HCT116 (cell line): ENCODE measurements around the gene OAT. TPM values are rescaled to one million over a fixed set of nuclear protein-coding genes. Genes with fewer than 3 reads are reported as not detected.

Source experiments
- ATAC-seq: fragments of 200-7000 bp; cut with Tn5 transposase; 2 replicates; pipeline ENCODE4 v1.9.1; 2020; ENCODE audit warnings: mild to moderate bottlenecking, moderate library complexity
- BruUV-seq: library from RNA; stranded (reverse); fragments of 400-500 nt; replicated peaks from 2 replicates; lab custom pipeline; 2021; lab: Mats Ljungman, UMichigan
- CTCF ChIA-PET: fragments of 300-600 bp; sonication (Branson Sonifier 250); formaldehyde crosslinking; loops from one replicate; lab custom pipeline; 2021; ENCODE audit warnings: antibody characterized with exemption; lab: Charles Lee
- POLR2A ChIA-PET: fragments of 300-600, 350-600 bp; sonication (Branson Sonifier 250); formaldehyde crosslinking; loops from one replicate; lab custom pipeline; 2021; ENCODE audit warnings: antibody characterized with exemption; lab: Charles Lee
- RAD21 ChIA-PET, 2 experiments: fragments of 300-600 bp; sonication (Branson Sonifier 250); formaldehyde crosslinking; loops; one replicate each; lab custom pipeline; 2023; ENCODE audit warnings: low total read pairs in 2 of 2; ENCODE audit not compliant: uncharacterized antibody in 2 of 2, unreplicated experiment in 2 of 2, low non-redundant PET in 1 of 2; lab: Charles Lee
- DNase-seq: peaks from one replicate; pipeline ENCODE4 v3.0.0-alpha.2; 2010; ENCODE audit warnings: low read depth, low spot score
- H2AFZ ChIP-seq: fragments of 200-600 bp; shearing (Covaris generic), sonication (generic); 2 replicates; pipeline ENCODE4 v1.6.1; 2017; ENCODE audit warnings: low read depth, mixed run types, mixed read lengths, antibody characterized with exemption, low read length; ENCODE audit not compliant: poor library complexity, severe bottlenecking
- H3K27ac ChIP-seq: 2 replicates; pipeline ENCODE4 v1.5.1; 2012; ENCODE audit warnings: low read depth, low read length
- H3K27me3 ChIP-seq: fragments of 200-600 bp; sonication (generic); 2 replicates; pipeline ENCODE4 v1.6.1; 2016; ENCODE audit warnings: mixed run types, low read length, mixed read lengths; ENCODE audit not compliant: insufficient read depth
- H3K36me3 ChIP-seq, 2 experiments: fragments of 200-500 bp in 1 of 2; fragments of 200-600 bp in 1 of 2; sonication (Bioruptor generic) in 1 of 2; sonication (generic) in 1 of 2; 2 replicates each; pipeline versions ENCODE4 v1.5.1 to v1.6.1; 2014 to 2016; ENCODE audit warnings: low read length in 2 of 2, inconsistent platforms in 1 of 2, mixed read lengths in 1 of 2, mixed run types in 1 of 2; ENCODE audit not compliant: insufficient read depth in 2 of 2, control insufficient read depth in 1 of 2
- H3K4me1 ChIP-seq, 2 experiments: fragments of 200-600 bp in 1 of 2; sonication (generic) in 1 of 2; 2 replicates each; pipeline versions ENCODE4 v1.5.1 to v1.6.1; 2012 to 2017; ENCODE audit warnings: low read length in 2 of 2, inconsistent platforms in 1 of 2, mild to moderate bottlenecking in 1 of 2, mixed read lengths in 1 of 2, mixed run types in 1 of 2, moderate library complexity in 1 of 2; ENCODE audit not compliant: insufficient read depth in 2 of 2, control insufficient read depth in 1 of 2
- H3K4me2 ChIP-seq: fragments of 200-600 bp; sonication (generic); 2 replicates; pipeline ENCODE4 v1.6.1; 2017; ENCODE audit warnings: mixed run types, low read length, mixed read lengths
- H3K4me3 ChIP-seq, 2 experiments: fragments of 200-600 bp in 1 of 2; sonication (generic) in 1 of 2; replicated peaks in 1 of 2; 2 replicates each; pipeline ENCODE4 v1.5.1; 2011 to 2016; ENCODE audit warnings: low read length in 2 of 2, control low read depth in 1 of 2, low read depth in 1 of 2, mild to moderate bottlenecking in 1 of 2, mixed read lengths in 1 of 2, mixed run types in 1 of 2
- H3K79me2 ChIP-seq: fragments of 200-600 bp; sonication (generic); 2 replicates; pipeline ENCODE4 v1.6.1; 2017; ENCODE audit warnings: mild to moderate bottlenecking, mixed run types, low read length, moderate library complexity, mixed read lengths; ENCODE audit not compliant: insufficient read depth
- H3K9ac ChIP-seq: fragments of 200-600 bp; sonication (generic); 2 replicates; pipeline ENCODE4 v1.6.1; 2016; ENCODE audit warnings: low read length, mixed read lengths
- H3K9me2 ChIP-seq: fragments of 200-600 bp; sonication (generic), shearing (Covaris generic); 2 replicates; pipeline ENCODE4 v1.6.1; 2017; ENCODE audit warnings: mixed run types, mild to moderate bottlenecking, moderate library complexity; ENCODE audit not compliant: insufficient read depth
- H3K9me3 ChIP-seq, 2 experiments: fragments of 200-500 bp in 1 of 2; fragments of 200-600 bp in 1 of 2; sonication (Bioruptor generic) in 1 of 2; sonication (generic) in 1 of 2; 2 replicates each; pipeline ENCODE4 v1.6.1; 2014 to 2017; ENCODE audit warnings: low read length in 2 of 2, mixed read lengths in 2 of 2, inconsistent platforms in 1 of 2, low read depth in 1 of 2, mild to moderate bottlenecking in 1 of 2, mixed run types in 1 of 2, moderate library complexity in 1 of 2; ENCODE audit not compliant: control insufficient read depth in 1 of 2, insufficient read depth in 1 of 2
- H4K20me1 ChIP-seq: fragments of 200-600 bp; sonication (generic), shearing (Covaris generic); 2 replicates; pipeline ENCODE4 v1.6.1; 2017; ENCODE audit warnings: mixed run types, mild to moderate bottlenecking, moderate library complexity; ENCODE audit not compliant: insufficient read depth
- CTCF ChIP-seq, 3 experiments: fragments of 200-600 bp in 1 of 3; sonication (generic) in 1 of 3; IDR thresholded peaks in 2 of 3; conservative IDR thresholded peaks in 1 of 3; 2 replicates each; pipeline ENCODE4 v1.5.1; 2012 to 2017; ENCODE audit warnings: low read depth in 2 of 3, low read length in 2 of 3, antibody characterized with exemption in 1 of 3, borderline replicate concordance in 1 of 3, control low read depth in 1 of 3, mild to moderate bottlenecking in 1 of 3, mixed read lengths in 1 of 3, mixed run types in 1 of 3, moderate library complexity in 1 of 3; ENCODE audit not compliant: insufficient read depth in 1 of 3
- EZH2 ChIP-seq: fragments of 200-600 bp; sonication (generic); IDR thresholded peaks from 2 replicates; pipeline ENCODE4 v1.6.1; 2017; ENCODE audit warnings: antibody characterized with exemption, mixed run types
- EZH2phosphoT487 ChIP-seq: fragments of 200-600 bp; IDR thresholded peaks from 2 replicates; pipeline ENCODE4 v1.6.1; 2018; ENCODE audit warnings: antibody characterized with exemption, borderline replicate concordance
- POLR2A ChIP-seq: IDR thresholded peaks from 2 replicates; pipeline ENCODE4 v1.7.0; 2011; ENCODE audit warnings: borderline replicate concordance; ENCODE audit not compliant: insufficient read depth, insufficient read length; ENCODE audit errors: extremely low read depth
- POLR2AphosphoS5 ChIP-seq: IDR thresholded peaks from 2 replicates; pipeline ENCODE4 v1.6.1; 2011; ENCODE audit warnings: mild to moderate bottlenecking, low read depth, low read length, moderate library complexity
- TCF7L2 ChIP-seq: IDR thresholded peaks from 2 replicates; pipeline ENCODE4 v1.7.0; 2011; ENCODE audit warnings: borderline replicate concordance, inconsistent platforms; ENCODE audit not compliant: insufficient read depth, insufficient read length; ENCODE audit errors: extremely low read depth
- ZBTB33 ChIP-seq: IDR thresholded peaks from 2 replicates; pipeline ENCODE4 v1.6.1; 2011; ENCODE audit warnings: mild to moderate bottlenecking, low read length, moderate library complexity; ENCODE audit not compliant: insufficient replicate concordance; ENCODE audit errors: extremely low read depth
- intact Hi-C: fragments of 100-400 bp; cut with micrococcal nuclease; formaldehyde crosslinking; loops from 2 replicates; pipeline ENCODE4 v1.10.0; 2022
- total RNA-seq: library from RNA; stranded (reverse); gene quantifications from one replicate; pipeline ENCODE4 v1.2.1, GENCODE V29; 2021; ENCODE audit not compliant: unreplicated experiment

OAT gene
- total RNA-seq, 1 experiment from 2014 or later = 133 TPM

- Histone ChIP-seq H3K27ac (0 out of 2 replicates have a peak overlapping the region, but pooled peaks have one; percentile 3), H3K9me2 (no peaks in the 10 kb centered on the region), H4K20me1 (no peaks in the 10 kb centered on the region), H3K36me3 (no peaks in the 10 kb centered on the region), H3K4me2 (peak overlapping the region; percentile 79), H3K4me3 (peak overlapping the region in 1 of 2 experiments; percentile 36; a peak in 1 of 4 replicates), H3K27me3 (no peaks in the 10 kb centered on the region), H3K79me2 (no peaks in the 10 kb centered on the region), H3K9ac (no peak overlapping the region), H3K4me1 (peaks cover 12 to 18% of the 10 kb centered on the region in 2 experiments), H3K9me3 (no peaks in the 10 kb centered on the region), H2AFZ (peak overlapping the region; percentile 84)
- intact Hi-C loops = no loop called here
- ChIA-PET POLR2A (interaction anchor here (0.7 to 1.2 kb wide), 4 partner anchors 11 to 1224 kb away, joined by 3 to 4 read pairs (median 3); partner anchors contain the start of gene BUB3), RAD21 (interaction anchor here (1.0 to 1.4 kb wide), 2 partner anchors 11 to 384 kb away, joined by 4 to 7 read pairs; no protein-coding TSS in a partner anchor), CTCF (interaction anchor here (2.7 to 3.5 kb wide), 2 partner anchors 11 to 383 kb away, joined by 23 to 29 read pairs; no protein-coding TSS in a partner anchor)
- no peak for TF ChIP-seq EZH2phosphoT487
- no peak for TF ChIP-seq EZH2
- no peak for TF ChIP-seq CTCF (IDR thresholded peaks at IDR 0.05 in 2 of 3, conservative IDR thresholded peaks at IDR 0.05 in 1 of 3; ENCODE audit: borderline replicate concordance in 1 of 3, insufficient read depth in 1 of 3, low read depth in 2 of 3, low read length in 2 of 3)
- TF ChIP-seq POLR2A = no peak
- no peak for TF ChIP-seq TCF7L2
- no peak for TF ChIP-seq ZBTB33
- no peak for TF ChIP-seq POLR2AphosphoS5
- DNase-seq (no peak), ATAC-seq (no peak)
- no TSS peak for BruUV-seq
These were observed 40.5 kb downstream of the OAT start for GRCh38 chr10:124378271-124378670.
